Activated CD8-positive, alpha-beta memory T cell treated with anti-CD3 and anti-CD28 coated beads, Interleukin-2, amount 50 U/mL, for 1 hour (primary cell): Measurements from ENCODE around the gene PIM1.

Experiments
- DNase-seq: peaks from one replicate; pipeline ENCODE4 v3.0.0-alpha.2; 2020; ENCODE audit errors: extremely low read depth

The PIM1 gene

GRCh38 chr6:37137201-37138090, 32.5 kb upstream of the PIM1 start:
- no peak for DNase-seq

GRCh38 chr6:37138856-37139229, 31.1 kb upstream of the PIM1 start:
- DNase-seq, result no peak

GRCh38 chr6:37139230-37139962, 30.6 kb upstream of the PIM1 start:
- no peak for DNase-seq

GRCh38 chr6:37140145-37140544, 29.8 kb upstream of the PIM1 start:
- DNase-seq, result no peak

GRCh38 chr6:37141281-37142049, 28.5 kb upstream of the PIM1 start:
- no peak for DNase-seq

- DNase-seq, result no peak
Observed at GRCh38 chr6:37142050-37142614, 27.8 kb upstream of the PIM1 start.

- DNase-seq, result no peak
Observed at GRCh38 chr6:37143585-37143984, 26.4 kb upstream of the PIM1 start.

- DNase-seq, result no peak
Observed at GRCh38 chr6:37145443-37145842, 24.5 kb upstream of the PIM1 start.

- no peak for DNase-seq
Observed at GRCh38 chr6:37146735-37147157, 23.2 kb upstream of the PIM1 start.

- DNase-seq, result no peak
Observed at GRCh38 chr6:37149745-37150144, 20.2 kb upstream of the PIM1 start.

- DNase-seq, result no peak
Observed at GRCh38 chr6:37150314-37150713, 19.6 kb upstream of the PIM1 start.

GRCh38 chr6:37155394-37156312, 14.3 kb upstream of the PIM1 start:
- no peak for DNase-seq

GRCh38 chr6:37158508-37158907, 11.4 kb upstream of the PIM1 start:
- no peak for DNase-seq

- DNase-seq, result no peak
Observed at GRCh38 chr6:37160922-37161778, 8.8 kb upstream of the PIM1 start.

- DNase-seq, result no peak
Observed at GRCh38 chr6:37162740-37163139, 7.2 kb upstream of the PIM1 start.

- no peak for DNase-seq
Observed at GRCh38 chr6:37168163-37168758, 1.7 kb upstream of the PIM1 start.

GRCh38 chr6:37168811-37169495, 999 bp upstream of the PIM1 start:
- DNase-seq, result no peak

GRCh38 chr6:37170273-37171200, 585 bp downstream of the PIM1 start:
- no peak for DNase-seq
